ENCODE measurements around the gene WFDC5.

The WFDC5 gene

GRCh38 chr20:45115386-45115774, 406 bp upstream of the WFDC5 start:
- no peak for DNase-seq (ENCODE audit: low read depth)

GRCh38 chr20:45113865-45114264, 1.1 kb downstream of the WFDC5 start:
- DNase-seq (ENCODE audit: low read depth), result no peak

GRCh38 chr20:45112754-45113153, 2.2 kb downstream of the WFDC5 start:
- DNase-seq (ENCODE audit: low read depth), result no peak

GRCh38 chr20:45111799-45112471, 3.0 kb downstream of the WFDC5 start:
- DNase-seq (ENCODE audit: low read depth), result no peak

- no peak for DNase-seq (ENCODE audit: low read depth)
These were observed 3.7 kb downstream of the WFDC5 start for GRCh38 chr20:45111285-45111684.

GRCh38 chr20:45110301-45110700, 4.7 kb downstream of the WFDC5 start:
- DNase-seq (ENCODE audit: low read depth), result no peak

GRCh38 chr20:45109634-45110033, 5.3 kb downstream of the WFDC5 start:
- no peak for DNase-seq (ENCODE audit: low read depth)

- no peak for DNase-seq (ENCODE audit: low read depth)
These were observed 9.7 kb downstream of the WFDC5 start for GRCh38 chr20:45105317-45105716.

GRCh38 chr20:45104786-45105185, 10.2 kb downstream of the WFDC5 start:
- DNase-seq (ENCODE audit: low read depth), result no peak

- DNase-seq (ENCODE audit: low read depth), result no peak
These were observed 11.9 kb downstream of the WFDC5 start for GRCh38 chr20:45103072-45103471.

- no peak for DNase-seq (ENCODE audit: low read depth)
These were observed 13.6 kb downstream of the WFDC5 start for GRCh38 chr20:45101333-45101850.

GRCh38 chr20:45100563-45101245, 14.3 kb downstream of the WFDC5 start, which contains the start of gene KCNS1:
KCNS1 (minus strand) TSS chr20:45101127; CDS start chr20:45099236, 1,891 bp downstream.
- no peak for DNase-seq (ENCODE audit: low read depth)

- DNase-seq (ENCODE audit: low read depth), result no peak
These were observed 16.7 kb downstream of the WFDC5 start for GRCh38 chr20:45098103-45098773.

- no peak for DNase-seq (ENCODE audit: low read depth)
These were observed 17.4 kb downstream of the WFDC5 start for GRCh38 chr20:45097485-45098102.

GRCh38 chr20:45096781-45097180, 18.2 kb downstream of the WFDC5 start:
- no peak for DNase-seq (ENCODE audit: low read depth)

- no peak for DNase-seq (ENCODE audit: low read depth)
These were observed 19.2 kb downstream of the WFDC5 start for GRCh38 chr20:45095805-45096238.

- no peak for DNase-seq (ENCODE audit: low read depth)
These were observed 20.0 kb downstream of the WFDC5 start for GRCh38 chr20:45094864-45095574.

GRCh38 chr20:45094201-45094600, 20.8 kb downstream of the WFDC5 start:
- no peak for DNase-seq (ENCODE audit: low read depth)

- DNase-seq (ENCODE audit: low read depth), result no peak
These were observed 22.1 kb downstream of the WFDC5 start for GRCh38 chr20:45092898-45093297.

- DNase-seq (ENCODE audit: low read depth), result no peak
These were observed 23.6 kb downstream of the WFDC5 start for GRCh38 chr20:45091366-45091765.

- DNase-seq (ENCODE audit: low read depth), result no peak
These were observed 24.5 kb downstream of the WFDC5 start for GRCh38 chr20:45090481-45090880.

GRCh38 chr20:45088247-45088646, 26.7 kb downstream of the WFDC5 start:
- DNase-seq (ENCODE audit: low read depth), result no peak
